KBM-7 (cell line): Measurements from ENCODE around the gene THOC6.

Experiments used
- DNase-seq: peaks from one replicate; pipeline ENCODE4 v3.0.0-alpha.2; 2015
- in situ Hi-C: fragments of 300-500 bp; cut with MboI; formaldehyde crosslinking; loops from 2 replicates; pipeline ENCODE4 v1.14.3; 2020; ENCODE audit warnings: low sequenced_read_pairs, low pct_unique_long_range_greater_than_20kb, mixed read lengths

Gene THOC6

DNA sequence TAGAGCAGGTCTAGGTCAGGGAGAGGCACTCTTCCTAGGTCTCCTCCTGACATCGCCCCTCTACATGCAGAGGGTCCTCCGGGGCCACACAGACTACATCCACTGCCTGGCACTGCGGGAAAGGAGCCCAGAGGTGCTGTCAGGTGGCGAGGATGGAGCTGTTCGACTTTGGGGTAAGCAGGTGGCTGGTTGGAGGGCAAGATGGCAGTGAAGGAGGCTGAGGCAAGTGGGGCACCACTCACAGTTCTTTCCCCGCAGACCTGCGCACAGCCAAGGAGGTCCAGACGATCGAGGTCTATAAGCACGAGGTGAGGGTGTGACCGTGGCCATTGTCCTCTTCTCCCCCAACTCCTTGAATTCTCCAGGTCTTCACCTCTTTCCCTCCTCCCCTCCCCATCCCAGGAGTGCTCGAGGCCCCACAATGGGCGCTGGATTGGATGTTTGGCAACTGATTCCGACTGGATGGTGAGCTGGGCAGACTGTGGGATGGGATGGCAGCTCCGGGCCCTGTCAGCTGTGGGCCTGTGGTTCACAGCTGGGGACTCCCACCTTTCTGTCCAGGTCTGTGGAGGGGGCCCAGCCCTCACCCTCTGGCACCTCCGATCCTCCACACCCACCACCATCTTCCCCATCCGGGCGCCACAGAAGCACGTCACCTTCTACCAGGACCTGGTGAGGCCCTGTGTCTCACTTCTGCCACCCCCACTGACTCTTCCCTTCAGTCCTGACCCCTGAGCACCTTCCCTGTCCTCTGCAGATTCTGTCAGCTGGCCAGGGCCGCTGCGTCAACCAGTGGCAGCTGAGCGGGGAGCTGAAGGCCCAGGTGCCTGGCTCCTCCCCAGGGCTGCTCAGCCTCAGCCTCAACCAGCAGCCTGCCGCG is 3.0 kb downstream of the THOC6 start:
- DNase-seq: no peak
- in situ Hi-C loops: no loop called here

DNA sequence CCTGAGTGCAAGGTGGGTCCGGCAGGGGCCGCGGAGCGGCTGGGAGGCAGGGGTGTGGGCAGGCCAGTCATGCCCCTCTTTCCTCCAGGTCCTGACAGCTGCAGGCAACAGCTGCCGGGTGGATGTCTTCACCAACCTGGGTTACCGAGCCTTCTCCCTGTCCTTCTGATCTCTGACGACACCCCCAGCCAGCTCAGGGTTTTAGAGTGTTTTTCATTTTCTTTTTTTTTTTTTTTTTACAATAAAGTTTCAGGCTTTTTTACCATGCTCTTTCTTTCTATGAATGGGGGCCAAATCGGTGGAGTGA is 3.6 kb downstream of the THOC6 start:
- in situ Hi-C loops: no loop called here
- no peak for DNase-seq

DNA sequence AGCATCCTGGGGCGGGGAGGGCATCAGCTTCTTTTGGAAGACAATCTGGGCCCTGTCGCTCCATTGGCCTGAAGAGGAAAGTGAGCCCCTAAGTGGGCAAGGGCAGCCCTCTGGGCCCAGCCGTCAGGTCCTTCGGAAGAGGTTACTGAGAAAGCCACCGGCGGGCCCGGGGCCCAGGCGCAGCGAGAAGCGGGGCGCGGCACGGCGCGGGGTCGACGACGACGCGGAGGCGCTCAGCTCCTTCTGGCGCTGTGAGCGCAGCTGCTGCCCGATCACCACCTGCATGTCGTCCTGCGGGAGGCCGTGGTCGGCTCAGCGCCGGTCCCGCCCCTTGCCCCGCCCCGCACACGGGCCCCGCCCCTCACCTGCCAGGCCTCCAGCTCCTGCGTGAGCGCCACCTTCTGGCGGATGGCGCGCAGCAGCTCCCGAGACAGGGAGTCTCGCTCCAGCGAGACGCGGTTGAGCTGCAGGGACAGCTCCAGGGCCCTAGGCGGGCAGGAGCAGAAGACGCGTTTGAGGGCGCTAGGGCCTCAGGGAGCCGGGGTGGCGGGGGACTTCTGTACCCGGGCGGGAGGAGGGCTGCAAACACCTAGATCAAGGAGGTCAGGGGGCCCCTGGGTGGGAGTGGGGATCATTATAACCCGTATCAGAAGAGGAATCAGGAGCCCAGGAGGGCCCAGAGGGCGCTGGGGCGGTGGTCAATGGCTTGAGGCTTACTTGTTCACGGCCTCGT is 4.3 kb downstream of the THOC6 start:
- in situ Hi-C loops: no loop called here
- DNase-seq: peak; percentile 81

DNA sequence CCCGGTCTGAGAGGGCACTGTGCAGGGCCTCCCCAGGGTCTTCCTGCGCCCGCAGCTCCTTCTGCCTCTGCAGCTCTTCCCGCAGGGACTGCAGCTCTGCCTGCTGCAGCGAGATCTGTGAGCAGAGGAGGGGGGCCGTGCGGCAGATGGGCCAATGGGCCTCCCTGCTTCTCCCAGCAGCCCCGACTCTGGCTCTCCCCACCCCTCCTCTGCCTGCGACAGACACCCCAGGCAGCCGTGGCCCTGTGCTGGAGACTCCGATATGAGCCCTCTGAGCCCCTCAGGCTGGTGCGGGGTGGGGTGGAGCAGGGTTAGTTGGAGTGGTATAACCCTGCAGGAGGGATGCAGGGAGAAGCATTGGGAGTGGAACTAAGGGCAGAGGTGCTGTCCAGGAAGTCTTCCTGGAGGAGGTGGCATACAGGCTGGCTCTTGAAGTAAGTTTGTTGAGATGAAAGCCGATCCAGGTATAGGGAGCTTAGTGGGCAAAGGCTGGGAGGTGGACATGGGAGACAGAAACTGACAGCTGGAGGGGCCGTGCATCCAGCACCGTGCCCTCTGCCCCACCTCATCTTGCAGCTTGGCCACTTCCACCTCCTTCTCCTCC is 5.0 kb downstream of the THOC6 start:
- no peak for DNase-seq
- in situ Hi-C loops: no loop called here

DNA sequence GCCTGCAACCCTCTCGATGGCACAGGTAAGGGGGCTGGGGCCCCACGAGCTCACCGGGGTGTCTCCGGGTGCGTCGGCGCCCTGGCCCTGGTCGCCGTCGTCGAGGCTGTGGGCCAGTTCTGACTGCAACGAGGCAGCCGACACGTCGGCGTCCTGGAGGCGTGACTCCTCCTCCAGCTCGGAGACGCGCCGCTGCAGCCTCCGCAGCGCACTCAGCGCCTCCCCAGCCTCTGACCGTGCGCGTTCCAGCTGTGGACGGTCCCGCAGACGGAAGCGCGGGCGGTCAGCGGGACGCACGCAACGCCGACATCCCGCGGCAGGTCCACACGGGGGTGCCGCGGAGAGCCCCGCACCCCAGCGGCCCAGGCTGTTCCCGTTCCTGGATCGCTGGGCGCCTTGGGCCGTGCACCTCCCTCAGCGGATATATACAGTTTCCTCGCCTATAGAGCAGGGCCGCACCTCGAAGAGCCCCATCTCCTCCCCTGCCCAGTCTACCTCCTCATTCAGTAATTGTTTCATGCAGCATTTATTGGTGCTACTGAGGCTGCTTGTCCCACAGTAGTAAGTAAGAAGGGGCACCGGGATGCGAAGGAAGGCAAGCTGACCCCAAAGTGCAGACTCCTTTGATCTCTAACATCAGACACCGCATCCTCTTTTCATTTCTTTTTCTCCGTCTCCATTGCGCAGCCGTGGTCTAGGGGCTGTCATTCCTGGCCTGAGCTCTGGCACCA is 5.8 kb downstream of the THOC6 start:
- in situ Hi-C loops: no loop called here
- peak; percentile 34 for DNase-seq

DNA sequence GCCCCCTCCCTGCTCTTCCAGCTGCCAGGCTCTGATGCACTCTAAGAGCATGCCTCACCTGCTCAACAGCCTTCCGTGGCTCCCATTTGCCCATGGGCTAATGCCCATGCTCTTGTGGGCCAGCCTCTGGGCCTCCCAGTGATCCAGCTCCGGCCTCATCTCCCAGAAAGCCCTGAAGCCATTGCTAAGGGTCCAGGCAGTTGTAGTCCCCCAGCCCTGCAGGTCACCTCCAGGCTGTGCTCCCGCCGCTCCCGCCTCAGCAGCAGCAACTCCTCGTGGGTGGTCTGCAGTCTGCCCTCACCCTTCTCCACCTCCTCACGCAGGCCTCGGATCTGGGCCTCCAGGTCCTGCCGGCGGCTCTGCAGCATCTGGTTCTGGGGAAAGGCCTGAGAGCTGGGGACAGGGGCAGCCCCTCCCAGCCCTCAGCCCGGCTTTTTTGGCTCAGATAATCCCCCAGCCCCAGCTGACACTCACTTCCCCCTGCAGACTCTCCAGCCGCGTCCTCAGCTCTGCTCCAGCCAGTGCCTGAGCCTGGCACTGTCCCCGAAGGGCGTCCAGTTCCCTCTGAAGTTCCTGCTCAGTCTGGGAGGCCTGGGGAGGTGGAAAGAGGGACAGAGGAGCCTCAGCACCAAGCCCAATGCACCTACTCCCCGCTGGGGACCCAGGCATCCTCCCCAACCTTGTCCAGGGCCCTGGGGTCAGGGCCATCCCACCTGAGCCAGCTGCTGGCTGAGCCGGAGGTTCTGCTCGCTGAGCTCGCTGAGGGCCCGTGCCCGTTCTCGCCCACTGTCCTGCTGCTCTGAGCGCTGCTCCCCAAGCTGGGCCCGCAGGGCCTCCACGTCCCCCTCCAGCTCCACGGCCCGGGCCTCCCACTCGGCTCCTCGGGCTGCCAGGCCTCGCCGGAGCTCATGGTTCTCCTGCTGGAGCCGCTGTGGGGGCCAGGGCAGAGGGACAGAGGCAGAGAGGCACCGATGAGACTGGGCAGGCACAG is 6.7 kb downstream of the THOC6 start:
- no peak for DNase-seq
- in situ Hi-C loops: no loop called here

DNA sequence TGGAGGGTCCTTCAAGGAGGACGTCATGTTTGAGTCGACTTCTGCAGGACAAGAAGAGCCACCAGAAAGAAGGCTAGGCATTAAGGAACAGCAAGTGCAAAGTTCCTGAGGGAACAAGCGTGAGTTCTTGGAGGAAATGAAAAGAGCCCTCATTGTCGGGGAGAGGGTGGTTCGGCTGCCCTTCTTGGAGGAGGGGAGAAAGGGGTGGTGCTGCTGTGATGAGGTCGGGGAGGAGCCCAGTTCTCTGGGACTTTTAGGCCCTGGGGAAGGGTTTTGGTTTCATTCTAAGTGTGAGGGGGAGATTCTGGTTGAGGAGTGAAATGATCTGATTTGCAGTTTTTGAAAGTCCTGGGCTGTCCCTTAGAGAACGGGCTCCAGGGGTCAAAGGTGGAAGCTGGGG is 8.8 kb downstream of the THOC6 start:
- in situ Hi-C loops: no loop called here
- no peak for DNase-seq

DNA sequence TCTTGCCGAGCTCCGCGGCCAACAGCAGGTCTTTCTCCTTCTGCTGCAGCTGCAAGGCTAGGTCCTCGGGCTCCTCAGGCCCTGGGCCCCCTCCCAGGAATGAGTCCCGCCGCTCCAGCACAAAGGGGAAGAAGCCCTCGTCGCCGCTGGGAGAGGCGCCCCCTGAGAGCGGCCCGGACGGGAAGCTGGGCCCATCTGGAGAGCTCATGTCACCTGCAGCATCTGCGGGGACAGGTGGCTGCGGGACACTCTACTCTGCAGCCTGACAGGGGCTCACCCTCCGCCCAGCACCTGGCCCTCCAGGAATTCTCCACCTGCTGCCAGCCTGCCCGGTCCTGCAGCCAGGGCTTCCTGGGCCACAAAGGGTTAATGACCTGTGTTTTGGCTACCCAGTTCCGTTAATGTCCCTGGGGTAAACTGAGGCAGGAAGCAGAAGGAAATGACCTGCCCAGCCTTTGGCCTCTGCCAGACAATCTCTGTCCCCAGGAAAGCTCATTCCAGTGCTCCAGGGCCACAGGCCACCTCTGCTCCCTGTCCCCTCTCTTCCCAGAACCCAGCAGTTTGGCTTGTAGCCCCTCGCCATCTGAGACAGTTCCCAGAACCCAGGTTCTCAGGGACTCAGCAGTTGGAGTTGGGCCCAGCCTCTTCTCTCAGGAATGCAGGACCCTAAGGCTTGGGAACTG is 11.6 kb downstream of the THOC6 start:
- DNase-seq: no peak
- in situ Hi-C loops: no loop called here

DNA sequence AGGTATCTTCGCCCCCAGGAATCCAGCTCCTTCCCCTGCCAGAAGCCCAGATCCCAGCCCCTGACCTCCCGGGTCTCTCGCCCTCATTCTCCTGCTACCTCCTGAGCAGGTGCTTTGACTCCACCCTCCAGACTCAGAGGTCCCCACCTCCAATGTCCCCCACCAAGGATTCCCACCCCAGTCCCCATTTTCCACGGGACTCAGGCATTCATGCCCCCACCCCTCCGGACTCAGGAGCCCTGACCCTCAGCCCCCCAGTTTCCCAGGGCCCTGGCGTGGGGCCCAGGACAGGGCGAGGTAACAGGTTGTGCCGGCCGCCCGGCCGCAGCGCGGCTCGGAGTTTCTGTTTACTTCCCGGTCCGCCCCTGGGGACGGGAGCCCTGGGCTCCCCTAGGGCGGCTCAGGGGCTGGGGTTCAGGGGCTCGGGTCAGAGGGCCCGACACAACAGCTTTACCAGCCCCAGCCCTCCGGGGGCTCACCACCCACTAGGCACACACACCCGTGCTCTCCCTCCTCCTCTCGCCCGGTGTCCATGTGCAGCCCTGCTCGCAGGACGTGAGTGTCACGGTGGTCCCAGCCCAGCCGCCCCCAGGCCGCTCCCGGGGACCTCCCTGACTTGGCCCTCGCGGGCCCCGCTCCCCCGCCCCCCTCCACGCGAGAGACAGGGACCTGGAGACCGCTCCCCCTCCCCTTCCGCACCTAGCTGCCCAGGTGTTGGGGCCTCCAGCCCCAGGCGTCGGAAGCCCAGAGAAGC is 12.3 kb downstream of the THOC6 start:
- DNase-seq: no peak
- in situ Hi-C loops: no loop called here

DNA sequence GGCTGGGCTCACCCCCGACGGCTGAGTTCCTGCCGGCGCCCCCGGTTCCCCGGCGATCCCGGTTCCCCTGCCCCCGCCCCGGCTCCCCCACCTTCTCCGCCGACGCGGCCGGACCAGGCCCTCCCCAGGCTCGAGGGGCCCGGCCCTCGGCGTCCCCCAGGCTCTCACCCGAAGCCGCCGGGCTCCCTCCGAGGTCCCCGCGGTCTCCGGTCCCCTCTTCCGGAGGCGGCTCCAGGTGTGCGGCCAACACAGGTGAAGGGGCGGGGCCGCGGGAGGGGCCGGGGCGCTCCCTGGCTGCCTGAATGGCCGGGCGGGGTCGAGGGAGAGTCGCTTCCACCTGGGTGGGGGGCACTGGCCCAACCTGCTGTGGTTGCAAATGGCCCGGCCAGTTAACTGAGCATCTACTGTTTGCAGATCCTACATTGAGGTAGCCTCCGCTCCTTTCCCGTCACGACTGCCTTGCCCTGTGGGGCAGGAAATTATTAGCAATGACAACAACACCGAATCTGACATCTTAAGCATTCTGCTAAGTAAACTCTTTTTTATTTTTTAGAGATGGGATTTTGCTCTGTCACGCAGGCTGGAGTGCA is 13.0 kb downstream of the THOC6 start, which contains the start of gene BICDL2:
BICDL2 (minus strand) TSS at position 219 of the 590 bp plus-strand sequence. CDS start 1,448 bp downstream, outside the sequence.
- DNase-seq: no peak

DNA sequence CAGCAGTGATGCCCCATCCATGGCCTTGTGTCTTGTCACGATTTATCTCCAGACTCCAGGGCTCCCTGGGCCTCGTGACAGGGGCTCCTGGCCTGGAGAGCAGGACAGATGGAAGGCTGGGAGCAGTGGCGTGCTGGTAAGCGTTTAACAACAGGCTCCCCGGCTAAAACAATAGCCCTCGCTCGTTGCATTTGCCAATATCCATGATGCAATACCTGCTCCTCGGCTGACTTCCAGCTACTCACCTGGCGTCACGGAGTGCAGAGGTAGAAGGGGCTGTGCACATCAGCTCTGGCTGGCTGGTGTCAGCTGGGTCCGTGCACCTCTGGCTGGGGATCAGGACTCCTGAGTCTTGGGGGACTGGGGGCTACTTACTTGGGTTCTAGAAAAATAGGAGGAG is 14.4 kb downstream of the THOC6 start:
- no peak for DNase-seq
- in situ Hi-C loops: no loop called here

More for the DNA sequence above, 13.0 kb downstream of the THOC6 start, which contains the start of gene BICDL2:
- in situ Hi-C loops: no loop called here

DNA sequence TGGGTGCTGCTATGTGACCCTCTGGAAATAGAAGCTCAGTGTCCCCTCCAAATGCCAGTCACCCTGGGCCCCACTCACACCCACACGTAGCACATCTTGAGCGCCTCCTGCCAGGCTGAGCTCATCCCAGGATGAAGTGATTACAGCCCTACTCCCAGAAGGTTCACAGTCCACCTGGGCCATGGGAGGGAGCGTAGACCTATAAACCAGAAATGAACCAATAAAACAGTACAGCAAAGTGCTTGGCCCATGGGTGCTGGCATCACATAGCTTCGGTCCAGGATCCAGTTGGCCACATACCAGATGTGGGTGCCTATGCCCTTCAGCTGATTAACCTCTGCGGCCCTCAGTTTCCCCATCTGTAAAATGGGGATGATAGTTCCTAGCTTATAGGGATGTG is 15.1 kb downstream of the THOC6 start:
- no peak for DNase-seq
- in situ Hi-C loops: no loop called here

DNA sequence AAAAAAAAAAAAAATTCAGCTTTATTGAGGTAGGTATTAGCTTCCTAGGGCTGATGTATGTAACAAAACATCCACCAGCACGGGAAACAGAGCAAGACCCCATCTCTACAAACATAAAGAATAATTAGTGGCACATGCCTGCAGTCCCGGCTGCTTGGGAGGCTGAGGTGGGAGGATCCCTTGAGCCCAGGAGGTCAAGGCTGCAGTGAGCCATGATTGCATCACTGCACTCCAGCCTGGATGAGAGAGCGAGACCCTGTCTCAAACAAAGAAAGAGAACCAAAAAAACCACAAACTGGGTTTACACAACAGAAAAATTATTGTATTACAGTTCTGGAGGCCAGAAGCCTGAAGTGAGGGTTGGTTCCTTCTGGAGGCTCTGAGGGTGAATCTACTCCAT is 18.5 kb downstream of the THOC6 start:
- DNase-seq: no peak
- in situ Hi-C loops: no loop called here

DNA sequence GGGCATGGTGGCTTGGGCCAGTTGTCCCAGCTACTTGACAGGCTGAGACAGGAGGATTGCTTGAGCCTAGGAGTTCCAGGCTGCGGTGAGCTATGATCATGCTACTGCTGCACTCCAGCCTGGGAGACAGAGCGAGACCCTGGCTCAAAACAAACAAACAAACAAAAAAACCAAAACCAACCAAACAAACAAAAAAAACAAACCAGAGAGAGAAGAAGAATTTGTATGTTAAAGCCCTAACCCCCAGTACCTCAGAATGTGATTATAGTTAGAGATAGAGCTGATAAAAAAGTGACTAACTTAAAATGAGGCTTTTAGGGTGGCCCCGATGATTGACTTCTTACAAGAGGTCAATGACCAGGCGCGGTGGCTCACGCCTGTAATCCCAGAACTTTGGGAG is 20.9 kb downstream of the THOC6 start:
- no peak for DNase-seq
- in situ Hi-C loops: no loop called here

DNA sequence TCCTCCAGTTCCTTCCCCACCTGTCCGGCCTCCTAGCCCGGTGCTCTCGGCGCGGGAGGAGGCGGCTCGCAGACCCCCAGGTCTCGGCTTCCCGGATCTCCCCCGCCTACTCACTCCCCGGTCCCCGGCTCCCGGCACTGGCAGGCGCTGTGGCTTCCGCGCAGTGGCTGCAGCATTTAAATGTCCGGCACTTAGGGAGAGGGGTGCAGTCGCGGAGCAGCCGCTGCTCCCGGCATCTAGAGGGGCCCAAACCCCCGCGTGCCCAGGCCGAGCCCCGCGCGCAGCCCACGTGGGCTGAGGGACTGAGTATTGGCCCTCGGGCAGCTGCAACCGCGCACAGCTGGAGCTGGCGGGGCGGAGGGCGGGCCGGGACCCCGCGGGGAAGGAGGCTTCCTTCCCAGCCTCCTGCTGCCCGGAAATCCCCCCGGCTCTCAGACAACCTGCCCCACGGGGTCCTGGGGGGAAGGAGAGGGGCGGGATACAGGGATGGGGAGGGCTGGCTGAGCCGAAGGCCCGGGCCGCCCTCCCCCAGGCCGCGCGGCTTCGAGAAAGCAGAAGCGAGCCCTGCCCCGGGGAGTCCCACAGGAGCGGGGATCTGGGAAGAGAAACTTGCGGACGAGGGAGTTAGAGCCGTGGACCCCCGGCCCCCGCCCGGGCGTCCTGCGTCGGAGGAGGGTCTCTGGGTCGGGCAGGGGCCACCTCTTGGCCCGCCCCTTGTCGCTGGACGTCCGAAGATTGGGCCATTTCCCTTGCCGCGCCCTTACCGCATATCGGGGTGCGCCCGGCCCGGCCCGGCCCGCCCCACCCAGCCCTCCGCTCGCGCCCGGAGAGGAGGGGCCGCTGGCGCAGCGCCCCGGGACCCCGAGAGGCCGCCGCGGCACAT is 22.2 kb downstream of the THOC6 start, which contains the start of gene MMP25:
MMP25 (plus strand) TSS at position 804 of the 883 bp plus-strand sequence. CDS start 357 bp downstream, outside the sequence.
- DNase-seq: peak; percentile 59

More for the DNA sequence above, 22.2 kb downstream of the THOC6 start, which contains the start of gene MMP25:
- in situ Hi-C loops: no loop called here
